Activated CD8-positive, alpha-beta memory T cell treated with anti-CD3 and anti-CD28 coated beads for 1 hour (primary cell): ENCODE data around the gene DGKA.

ENCODE experiments used
- DNase-seq, 2 donors: peaks; one replicate each; pipeline ENCODE4 v3.0.0-alpha.2; 2020; ENCODE audit warnings: low read depth in 1 of 2; ENCODE audit errors: extremely low read depth in 1 of 2

The DGKA gene

DNA sequence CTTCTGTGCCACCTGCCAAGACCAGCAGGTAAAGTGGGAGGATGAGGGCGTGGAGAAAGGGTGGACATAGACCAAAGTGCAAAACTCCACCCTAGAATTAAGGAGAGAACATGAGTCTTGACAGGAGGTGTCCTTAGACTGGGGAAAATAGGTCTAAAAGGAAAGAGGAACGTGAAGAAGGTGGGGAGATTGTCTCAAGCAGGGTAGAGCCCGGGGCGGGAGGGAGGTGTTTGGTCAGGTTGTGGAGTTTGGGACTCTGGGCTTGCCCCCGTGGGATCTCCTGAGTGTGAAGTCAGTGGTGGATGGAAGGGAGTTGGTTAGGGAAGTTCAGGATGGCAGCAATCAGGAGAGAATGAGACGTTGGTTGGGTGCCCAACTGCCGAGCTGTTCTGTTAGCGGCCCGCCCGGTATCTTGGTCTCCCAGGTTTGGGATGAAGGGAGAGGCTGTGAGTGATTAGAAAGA is 386 bp downstream of the DGKA start:
- no peak for DNase-seq

DNA sequence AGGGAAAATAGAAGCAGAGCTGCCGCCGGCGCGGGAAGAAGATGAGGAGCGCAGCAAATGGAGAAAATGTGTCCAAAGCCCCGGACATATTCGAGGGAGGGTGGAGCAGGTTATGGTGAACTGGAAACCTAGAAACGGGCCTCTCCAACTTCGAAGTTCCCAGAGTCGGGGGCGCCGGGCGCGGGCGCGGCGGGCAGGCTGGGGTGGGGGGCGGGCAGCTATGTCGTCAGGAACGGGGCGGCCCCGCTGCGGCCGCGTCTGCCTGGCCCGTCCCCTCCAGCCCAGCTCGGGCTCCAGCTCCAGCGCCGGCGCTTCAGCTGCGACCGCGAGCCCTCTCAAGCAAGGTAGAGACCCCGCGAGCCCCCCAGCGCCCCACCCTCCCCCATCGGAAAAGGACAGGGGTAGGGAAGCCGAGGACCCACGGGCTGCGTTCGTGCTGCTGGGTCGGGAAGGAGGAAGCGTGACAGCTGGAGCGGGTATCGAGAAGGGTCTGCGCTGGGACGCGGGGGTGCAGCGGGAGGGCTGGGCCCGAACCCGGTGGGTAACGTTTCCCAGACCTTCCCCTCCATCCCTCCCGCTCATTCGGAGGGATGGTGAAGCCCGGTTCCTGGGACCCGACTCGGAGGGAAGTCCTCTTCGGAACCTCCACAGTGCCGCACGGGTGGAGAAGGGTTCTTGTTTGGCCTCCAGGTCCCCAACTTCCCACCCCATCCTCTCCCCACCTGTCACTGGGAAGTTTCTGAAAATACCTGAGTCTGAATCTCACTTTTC is 1.0 kb downstream of the DGKA start:
- no peak for DNase-seq

DNA sequence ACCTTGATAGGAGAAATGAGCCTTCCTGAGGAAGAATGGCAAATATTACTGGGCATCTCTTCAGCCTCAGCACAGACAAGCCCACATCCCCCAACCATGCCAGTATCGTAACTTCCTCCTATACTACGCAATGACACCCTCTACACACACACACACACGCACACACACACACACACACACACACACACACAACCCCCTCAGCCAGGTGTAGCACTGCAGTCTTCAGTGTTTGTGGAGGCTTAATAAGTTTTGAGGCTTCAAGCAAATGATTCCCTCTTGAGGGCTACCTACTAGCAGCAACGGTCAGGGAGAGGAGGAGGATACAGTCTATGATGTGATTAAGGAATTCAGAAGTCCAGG is 1.6 kb downstream of the DGKA start:
- no peak for DNase-seq

DNA sequence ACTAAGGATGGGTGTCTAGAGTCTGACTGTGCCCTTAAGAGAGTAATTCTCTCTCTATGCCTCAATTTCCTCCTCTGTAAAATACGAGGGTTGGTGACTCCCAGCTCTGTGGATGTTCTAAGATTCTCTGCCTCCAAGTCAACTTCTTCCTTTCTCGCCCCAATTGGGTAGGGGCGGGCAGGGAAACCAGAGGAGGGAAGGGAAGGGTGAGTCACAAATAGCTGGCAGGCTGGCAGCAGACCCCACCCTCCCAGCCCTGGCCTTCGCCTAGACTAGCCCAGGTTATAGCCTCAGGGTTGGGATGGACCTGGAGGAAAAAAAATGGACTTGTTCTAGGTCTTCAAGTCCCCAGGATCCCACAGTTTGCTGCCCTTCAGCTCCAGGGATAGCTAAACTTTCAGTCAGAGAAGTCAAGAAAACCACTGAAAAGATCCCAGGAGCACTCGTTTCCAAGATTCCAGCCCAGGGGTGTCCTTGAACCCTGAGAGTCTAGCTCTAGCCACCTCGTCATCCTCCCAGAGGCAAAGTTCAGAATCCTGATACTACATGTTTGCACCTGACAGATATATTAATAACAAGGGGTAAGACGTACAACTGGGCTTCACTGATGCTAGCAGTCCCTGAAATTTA is 2.3 kb downstream of the DGKA start:
- DNase-seq, result no peak

DNA sequence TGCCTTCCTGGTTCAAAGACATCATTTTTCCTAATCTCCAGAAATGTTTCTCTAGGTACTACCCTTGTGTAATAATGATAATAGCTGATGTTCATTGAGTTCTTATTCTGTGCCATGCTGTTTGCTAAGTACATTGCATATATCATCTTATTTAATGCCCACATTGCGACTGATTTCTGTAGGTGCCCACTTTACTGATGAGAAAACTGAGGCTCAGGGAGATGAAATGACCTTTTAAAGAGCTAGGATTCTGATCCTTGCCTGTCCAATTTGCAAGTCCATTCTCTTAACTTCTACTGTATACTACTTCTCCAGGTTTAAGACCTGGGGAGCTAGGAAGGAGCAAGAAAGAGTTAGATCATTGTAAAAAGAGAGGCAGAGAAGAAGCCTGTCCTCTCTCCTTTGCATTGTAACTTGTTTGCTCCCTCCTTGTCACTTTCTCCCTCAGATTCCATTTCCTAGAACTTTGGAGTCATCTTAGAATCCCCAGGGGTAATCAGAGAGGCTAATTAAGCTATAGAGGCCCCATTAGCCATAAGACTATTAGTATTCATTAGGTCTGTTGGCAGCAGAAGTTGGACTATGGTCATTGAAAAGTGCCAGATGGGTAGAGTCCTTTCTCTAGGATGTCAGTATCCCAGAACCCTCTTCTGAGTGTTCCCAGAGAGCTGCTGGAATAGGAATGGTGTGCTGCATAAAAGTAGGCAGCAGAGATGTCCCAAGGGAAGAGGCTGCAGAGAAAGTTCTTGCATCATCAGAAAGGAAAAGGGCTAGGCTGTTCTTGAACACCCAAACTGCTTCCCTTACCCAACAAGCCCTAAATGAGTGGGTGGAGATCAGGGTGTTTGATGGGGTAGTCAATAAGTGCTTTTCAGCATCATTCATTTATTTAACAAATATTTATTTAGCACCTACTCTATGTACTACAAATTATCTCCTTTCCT is 3.1 kb downstream of the DGKA start:
- no peak for DNase-seq

DNA sequence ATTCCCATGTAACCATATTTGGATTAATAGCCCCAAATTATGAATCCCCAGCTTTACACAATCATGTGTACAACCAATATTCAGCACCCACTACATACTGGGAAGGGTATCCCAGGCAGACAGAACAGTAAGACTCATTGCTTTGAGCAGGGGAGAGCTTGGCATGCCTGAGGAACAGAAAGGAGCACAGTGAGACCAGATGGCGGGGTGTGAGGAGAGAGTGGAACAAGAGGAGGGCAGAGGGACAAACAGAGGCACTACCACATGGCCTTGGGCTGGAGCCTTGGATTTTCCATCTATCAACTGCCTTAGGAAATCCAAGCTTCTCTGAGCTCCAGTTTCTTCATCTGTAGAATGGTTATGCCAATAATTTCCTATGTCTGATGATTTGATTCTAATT is 3.8 kb downstream of the DGKA start:
- no peak for DNase-seq

DNA sequence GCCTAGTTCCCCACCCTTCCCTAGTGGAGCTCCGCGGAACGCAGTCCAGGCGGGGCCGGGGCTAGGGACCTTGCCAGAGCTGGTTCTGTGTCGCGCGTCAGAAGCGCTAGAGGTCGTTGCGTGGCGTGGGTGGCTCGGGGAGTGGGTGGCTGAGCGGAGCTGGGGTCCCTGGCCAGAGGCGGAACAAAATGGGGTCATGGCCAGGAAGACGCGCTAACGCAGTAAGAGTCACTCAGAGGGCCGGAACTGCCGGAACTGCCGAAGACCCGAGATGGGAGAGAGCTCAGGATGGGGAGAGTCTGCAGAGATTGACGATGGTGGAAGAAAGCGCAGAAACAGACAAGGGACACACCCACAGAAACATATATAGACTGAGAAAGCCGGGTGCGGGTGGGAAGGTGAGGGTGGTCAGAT is 4.8 kb downstream of the DGKA start:
- no peak for DNase-seq

DNA sequence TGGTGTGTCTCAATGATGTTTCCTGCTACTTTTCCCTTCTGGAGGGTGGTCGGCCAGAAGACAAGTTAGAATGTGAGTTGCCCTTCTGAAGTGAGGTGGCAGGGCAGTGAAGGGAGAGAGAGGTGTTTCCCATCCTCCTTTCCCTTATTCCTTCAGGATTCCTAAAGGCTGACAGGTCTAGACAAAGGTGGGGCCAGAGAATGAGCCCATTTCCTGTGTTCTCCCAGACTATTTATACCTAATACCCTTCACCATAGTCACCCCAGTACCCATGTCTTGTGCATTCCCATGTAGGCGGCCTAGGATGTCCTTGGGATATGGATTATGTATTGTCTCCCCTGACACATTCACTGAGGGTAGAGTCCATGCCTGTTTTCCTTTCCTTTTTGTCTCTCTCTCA is 7.0 kb downstream of the DGKA start:
- no peak for DNase-seq

DNA sequence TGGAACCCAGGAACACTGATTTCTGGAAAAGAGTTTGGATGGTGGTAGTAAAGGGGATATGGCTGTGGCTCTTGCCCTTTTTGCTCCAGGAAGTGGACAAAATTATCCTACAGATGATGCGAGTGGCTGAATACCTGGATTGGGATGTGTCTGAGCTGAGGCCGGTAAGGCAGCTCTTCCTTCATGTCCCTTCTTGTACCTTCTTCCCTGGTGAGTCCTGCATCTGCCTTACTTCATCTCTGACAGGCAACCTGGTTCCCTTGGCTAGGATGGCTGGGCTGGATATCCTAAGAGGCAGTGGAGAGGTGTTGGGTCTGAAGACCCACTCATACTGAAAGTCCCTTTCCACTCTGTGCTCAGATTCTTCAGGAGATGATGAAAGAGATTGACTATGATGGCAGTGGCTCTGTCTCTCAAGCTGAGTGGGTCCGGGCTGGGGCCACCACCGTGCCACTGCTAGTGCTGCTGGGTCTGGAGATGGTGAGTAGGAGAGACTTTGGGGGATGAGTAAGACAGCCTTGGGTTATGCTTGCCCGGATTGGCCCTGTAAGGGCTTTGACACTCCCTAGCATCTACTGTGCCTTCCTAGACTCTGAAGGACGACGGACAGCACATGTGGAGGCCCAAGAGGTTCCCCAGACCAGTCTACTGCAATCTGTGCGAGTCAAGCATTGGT is 8.0 kb downstream of the DGKA start:
- DNase-seq, result no peak

DNA sequence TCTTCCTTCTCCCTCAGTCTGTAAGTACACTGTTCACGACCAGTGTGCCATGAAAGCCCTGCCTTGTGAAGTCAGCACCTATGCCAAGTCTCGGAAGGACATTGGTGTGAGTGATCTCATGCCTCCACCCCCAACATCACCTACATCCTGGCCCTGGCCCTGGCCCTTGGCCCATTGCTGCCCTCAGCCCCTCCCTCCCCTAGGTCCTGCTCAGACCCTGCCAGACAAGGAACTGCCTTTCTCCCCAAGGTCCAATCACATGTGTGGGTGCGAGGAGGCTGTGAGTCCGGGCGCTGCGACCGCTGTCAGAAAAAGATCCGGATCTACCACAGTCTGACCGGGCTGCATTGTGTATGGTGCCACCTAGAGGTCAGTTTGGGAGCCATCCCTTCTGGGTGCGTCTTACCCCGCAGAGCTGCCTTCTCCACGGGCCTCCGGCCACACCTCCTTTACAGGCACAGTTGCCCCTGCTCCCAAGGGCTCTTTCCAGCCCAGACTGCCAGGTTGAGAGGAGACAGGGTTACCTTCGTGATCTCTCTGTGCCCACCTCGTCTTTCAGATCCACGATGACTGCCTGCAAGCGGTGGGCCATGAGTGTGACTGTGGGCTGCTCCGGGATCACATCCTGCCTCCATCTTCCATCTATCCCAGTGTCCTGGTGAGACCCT is 9.2 kb downstream of the DGKA start:
- peak; percentile 65 to 67 for DNase-seq

DNA sequence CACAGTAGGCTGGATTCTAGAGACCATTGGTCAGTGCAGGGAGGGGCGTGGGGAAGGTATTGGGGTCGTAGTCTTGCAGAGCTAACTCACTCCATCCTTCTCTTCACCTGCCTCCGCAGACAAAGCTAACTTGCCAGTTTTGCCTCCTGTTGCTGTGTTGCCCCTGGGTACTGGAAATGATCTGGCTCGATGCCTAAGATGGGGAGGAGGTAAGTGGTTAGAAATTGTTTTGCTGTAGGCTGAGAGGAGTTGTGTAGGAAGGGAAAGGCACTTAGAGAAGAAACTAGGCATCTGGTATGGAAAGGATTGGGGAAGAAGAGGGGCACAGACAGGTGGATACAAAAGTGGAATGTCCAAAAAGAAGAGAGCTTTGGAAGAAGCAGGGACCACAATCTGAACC is 11.1 kb downstream of the DGKA start:
- DNase-seq, result no peak

DNA sequence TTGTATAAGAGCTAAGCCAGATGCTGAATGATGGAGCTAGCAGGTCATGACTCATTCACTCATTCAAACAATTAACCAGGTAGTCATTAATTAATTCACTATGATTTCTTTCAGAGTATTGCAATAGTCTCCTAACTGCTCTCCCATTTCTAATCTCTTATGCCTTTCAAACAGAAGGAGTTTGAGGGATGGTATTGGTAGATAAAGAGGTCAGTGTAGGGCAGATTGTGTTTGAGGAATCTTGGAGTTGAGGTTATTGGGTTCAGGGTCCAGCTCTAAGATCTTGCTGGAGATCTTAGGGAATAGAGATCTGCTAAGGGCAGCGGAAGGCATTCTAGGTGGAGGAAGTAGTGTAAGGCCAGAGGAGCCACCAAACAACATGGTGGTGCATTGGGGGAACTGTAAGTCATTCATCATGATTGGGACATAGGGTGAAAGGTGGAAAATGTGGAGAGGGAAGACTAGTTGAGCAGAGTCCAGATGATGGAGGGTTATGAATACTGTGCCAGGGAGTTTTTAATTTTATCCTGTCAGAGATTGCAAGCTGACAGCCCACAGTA is 11.7 kb downstream of the DGKA start:
- no peak for DNase-seq

DNA sequence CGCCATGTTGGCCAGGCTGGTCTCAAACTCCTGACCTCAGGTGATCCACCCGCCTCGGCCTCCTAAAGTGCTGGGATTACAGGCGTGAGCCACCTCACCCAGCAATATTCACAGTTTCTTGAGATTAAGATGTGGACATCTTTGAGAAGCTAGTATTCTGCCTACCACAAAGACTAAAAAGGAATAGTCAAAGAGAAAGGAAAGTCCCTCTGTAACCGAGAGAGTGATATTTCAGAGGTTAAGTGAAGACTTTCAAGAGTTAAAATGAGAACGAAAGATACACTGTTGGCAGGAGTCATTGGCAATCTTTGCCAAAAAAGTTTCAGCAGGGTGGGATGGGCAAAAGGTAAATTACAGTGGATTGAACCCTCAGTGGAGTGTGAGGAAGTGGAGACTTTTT is 15.6 kb downstream of the DGKA start:
- no peak for DNase-seq

DNA sequence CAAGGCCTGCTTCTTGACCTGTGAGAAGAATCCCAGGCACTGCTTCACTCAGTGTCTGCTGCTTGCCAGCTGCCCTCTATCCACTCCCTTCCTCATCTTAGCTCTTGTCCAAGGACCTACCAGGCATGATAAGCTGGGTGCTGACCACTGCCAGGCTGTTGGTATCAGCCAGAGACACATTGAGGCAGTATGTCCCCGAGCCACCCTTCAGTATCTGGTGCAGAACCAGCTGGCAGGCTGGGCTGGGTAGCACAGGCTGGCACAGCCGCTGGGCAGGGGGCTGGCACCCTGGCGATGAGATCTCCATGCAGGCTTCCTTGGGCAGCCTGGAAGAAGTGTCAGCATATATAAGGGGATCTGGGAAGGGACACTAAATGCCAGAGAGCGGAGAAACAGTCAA is 24.4 kb downstream of the DGKA start:
- no peak for DNase-seq

DNA sequence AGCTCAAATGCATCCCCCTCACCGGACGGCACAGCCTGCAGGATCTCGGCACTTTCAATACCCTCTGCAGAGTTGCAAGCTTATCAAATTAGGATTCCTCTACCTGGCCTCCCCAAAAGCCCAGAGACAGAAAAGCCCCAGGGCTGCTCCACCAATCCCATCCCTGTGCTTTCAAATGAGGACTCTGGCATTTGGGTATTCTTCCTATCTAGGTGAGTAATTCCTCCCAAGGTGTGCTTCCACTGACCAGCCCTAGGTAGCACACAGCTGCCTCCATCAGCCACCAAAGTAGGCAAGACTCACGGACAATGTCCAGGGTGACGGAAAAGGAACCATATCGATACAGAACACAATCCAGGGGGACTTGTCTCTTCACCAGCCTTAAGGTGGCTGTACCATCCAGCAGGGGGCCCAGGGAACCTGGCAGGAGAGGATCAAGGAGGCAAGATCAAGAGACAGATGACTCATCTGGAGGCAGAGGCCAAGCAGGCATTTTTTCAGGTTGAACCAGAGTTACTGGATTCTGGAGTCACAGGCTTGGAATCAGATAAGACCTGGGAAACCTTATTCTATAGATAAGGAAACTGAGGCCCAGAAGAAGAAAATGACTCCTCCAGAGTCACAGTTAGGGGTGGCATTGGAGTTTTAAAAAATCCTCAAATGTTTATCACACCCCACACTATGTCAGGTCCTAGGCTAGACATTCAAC is 25.0 kb downstream of the DGKA start:
- no peak for DNase-seq

DNA sequence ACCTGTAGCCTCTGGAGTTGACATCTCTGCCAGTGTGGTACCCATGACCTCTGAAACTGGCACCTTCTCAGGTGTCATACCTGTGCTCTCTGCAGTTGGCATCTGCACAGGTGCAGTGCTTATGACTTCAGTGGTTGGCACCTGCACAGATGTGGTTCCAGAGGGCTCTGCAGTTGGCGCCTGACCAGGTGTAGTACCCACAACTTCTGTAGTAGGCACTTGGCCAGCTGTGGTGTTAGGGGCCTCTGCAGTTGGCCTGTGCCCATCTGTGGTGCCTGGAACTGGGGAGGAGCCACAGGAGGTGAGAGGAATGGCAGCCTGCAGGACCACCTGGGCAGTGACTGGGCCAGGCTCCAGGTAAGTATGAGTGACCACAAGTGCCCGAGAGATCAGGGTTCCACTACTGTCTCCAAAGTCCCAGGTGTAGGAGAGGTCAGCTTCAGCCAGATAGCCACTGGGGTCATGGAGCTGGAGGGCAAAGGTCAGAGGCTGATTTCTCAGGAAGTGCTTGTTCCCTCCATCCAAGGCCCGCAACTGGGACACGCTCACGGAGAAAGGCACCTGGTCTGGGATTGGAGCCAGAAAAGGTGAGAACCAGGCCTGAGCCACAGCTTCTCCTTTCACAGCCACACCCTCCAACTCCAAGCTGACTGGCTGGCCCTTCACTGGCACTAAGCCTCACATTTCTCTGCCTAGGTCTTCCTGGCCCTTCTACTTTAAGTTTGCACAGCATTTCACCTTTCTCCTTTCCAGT is 26.3 kb downstream of the DGKA start:
- DNase-seq, result no peak

DNA sequence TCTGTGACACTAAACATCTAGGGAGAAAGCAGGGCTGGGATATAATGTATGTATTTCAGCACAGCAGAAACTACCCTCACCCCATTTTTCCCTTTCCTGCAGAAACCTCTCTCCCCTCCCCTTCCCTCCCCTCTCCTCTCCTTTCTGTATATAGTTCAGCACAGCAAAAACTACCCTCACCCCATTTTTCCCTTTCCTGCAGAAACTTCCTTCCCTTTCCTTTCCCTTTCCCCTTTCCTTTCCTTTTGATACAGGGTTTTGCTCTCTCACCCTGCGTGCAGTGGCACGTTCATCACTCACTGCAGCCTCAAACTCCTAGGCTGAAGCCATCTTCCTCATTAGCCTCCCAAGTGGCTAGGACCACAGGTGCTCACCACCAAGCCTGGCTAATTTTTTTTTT is 32.8 kb downstream of the DGKA start:
- no peak for DNase-seq

DNA sequence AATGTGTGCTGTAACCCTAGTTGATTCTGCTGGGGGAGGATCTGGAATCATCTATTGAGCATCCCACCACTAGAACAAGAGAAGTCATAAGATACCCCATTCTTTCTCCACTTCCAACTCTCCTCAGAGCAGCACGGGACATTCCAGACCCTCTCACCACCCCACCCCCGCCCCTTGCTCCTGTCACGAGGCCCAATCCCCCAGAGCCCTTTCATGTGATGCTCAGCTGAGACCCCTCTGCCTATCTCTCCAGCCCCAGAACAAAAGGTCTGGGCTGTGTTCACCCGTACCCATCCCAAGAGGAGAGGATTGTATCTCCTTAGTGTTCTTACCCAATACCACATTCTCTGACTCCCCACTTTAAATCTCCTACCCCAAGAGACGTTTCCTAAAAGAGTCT is 34.3 kb downstream of the DGKA start:
- no peak for DNase-seq

DNA sequence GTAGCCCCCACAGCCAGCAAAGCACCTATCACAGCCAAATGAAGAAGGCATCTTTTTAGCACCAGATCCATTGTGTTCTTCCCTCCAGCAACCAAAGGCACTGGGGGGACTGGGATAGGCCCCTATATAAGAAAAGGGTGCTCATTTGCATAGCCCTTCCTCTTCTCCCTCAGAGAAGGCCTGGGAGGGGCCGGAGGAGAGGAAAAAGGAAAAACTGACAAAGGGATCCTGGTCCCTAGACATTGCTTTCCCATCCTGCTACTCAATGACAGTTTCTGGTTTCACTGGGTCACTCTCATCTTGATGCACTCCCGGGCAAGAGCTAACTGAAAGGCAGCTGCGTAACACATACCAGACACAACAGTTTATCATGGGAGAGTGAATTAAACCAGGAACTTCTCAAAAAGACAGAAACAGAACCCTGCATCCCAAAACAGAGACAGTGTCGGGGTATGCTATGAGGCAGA is 35.0 kb downstream of the DGKA start, which contains the start of gene PMEL:
PMEL (minus strand) TSS at position 102 of the 467 bp plus-strand sequence; CDS start at position 71, 31 bp downstream.
- no peak for DNase-seq
